Liver (tissue), 9 donors: ENCODE data around the gene ARHGAP21. TPM values are rescaled to one million over a fixed set of nuclear protein-coding genes. Genes with fewer than 3 reads are reported as not detected.

Experiments used
- DNase-seq: peaks from one replicate; pipeline ENCODE4 v3.0.0-alpha.2; 2017; ENCODE audit warnings: low spot score
- H3K27ac ChIP-seq, 2 donors: one replicate each; pipeline ENCODE4 v1.7.0; 2013; ENCODE audit warnings: inconsistent platforms in 2 of 2, low read length in 2 of 2, control low read depth in 1 of 2, low read depth in 1 of 2, mild to moderate bottlenecking in 1 of 2
- H3K27me3 ChIP-seq, 4 donors: one replicate each; pipeline versions ENCODE4 v1.6.1 to v1.7.0; 2013; ENCODE audit warnings: low read length in 3 of 4, inconsistent platforms in 1 of 4, mild to moderate bottlenecking in 1 of 4, moderate library complexity in 1 of 4; ENCODE audit not compliant: control insufficient read depth in 4 of 4, insufficient read depth in 4 of 4
- H3K36me3 ChIP-seq, 4 donors: one replicate each; pipeline versions ENCODE4 v1.6.1 to v1.7.0; 2013; ENCODE audit warnings: low read length in 3 of 4, mild to moderate bottlenecking in 3 of 4, low read depth in 1 of 4, moderate library complexity in 1 of 4; ENCODE audit not compliant: control insufficient read depth in 4 of 4, insufficient read depth in 3 of 4
- H3K4me1 ChIP-seq, 4 donors: one replicate each; pipeline versions ENCODE4 v1.6.1 to v1.7.0; 2013; ENCODE audit warnings: low read length in 3 of 4, mild to moderate bottlenecking in 3 of 4, moderate library complexity in 1 of 4; ENCODE audit not compliant: control insufficient read depth in 4 of 4, insufficient read depth in 4 of 4
- H3K4me3 ChIP-seq, 3 donors: one replicate each; pipeline versions ENCODE4 v1.6.1 to v1.7.0; 2013; ENCODE audit warnings: low read length in 3 of 3, control low read depth in 1 of 3, low read depth in 1 of 3, mild to moderate bottlenecking in 1 of 3
- H3K9ac ChIP-seq, 2 donors: one replicate each; pipeline ENCODE4 v1.7.0; 2013; ENCODE audit warnings: low read length in 2 of 2, mild to moderate bottlenecking in 2 of 2, moderate library complexity in 2 of 2, control low read depth in 1 of 2, low read depth in 1 of 2
- H3K9me3 ChIP-seq, 4 donors: one replicate each; pipeline versions ENCODE4 v1.6.1 to v1.7.0; 2013; ENCODE audit warnings: low read length in 3 of 4; ENCODE audit not compliant: control insufficient read depth in 4 of 4
- CTCF ChIP-seq: fragments of 150-350 bp; IDR thresholded peaks from 2 replicates; pipeline ENCODE4 v1.5.1; 2017; ENCODE audit warnings: improper control_type of control experiment, low read depth, low read length; ENCODE audit not compliant: missing input control
- EGR1 ChIP-seq, 2 donors: IDR thresholded peaks; 2 replicates each; pipeline ENCODE4 v1.6.1; 2016 to 2018; ENCODE audit warnings: antibody characterized with exemption in 2 of 2, low read depth in 2 of 2
- FOXA1 ChIP-seq: IDR thresholded peaks from 2 replicates; pipeline ENCODE4 v1.6.1; 2016; ENCODE audit warnings: antibody characterized with exemption
- FOXA2 ChIP-seq: IDR thresholded peaks from 2 replicates; pipeline ENCODE4 v1.6.1; 2016; ENCODE audit warnings: antibody characterized with exemption
- HNF4A ChIP-seq, 2 donors: conservative IDR thresholded peaks; 2 replicates each; pipeline ENCODE4 v1.6.1; 2016; ENCODE audit warnings: antibody characterized with exemption in 2 of 2, mild to moderate bottlenecking in 2 of 2
- MAX ChIP-seq: IDR thresholded peaks from 2 replicates; pipeline ENCODE4 v1.6.1; 2016; ENCODE audit warnings: antibody characterized with exemption
- NR2F2 ChIP-seq: IDR thresholded peaks from 2 replicates; pipeline ENCODE4 v1.6.1; 2016; ENCODE audit warnings: antibody characterized with exemption
- RAD21 ChIP-seq, 2 donors: IDR thresholded peaks; 2 replicates each; pipeline ENCODE4 v1.6.1; 2016; ENCODE audit warnings: antibody characterized with exemption in 2 of 2, mild to moderate bottlenecking in 2 of 2
- RXRA ChIP-seq, 2 donors: IDR thresholded peaks; 2 replicates each; pipeline ENCODE4 v1.6.1; 2017 to 2018; ENCODE audit warnings: antibody characterized with exemption in 2 of 2, mild to moderate bottlenecking in 1 of 2
- TAF1 ChIP-seq: conservative IDR thresholded peaks from 2 replicates; pipeline ENCODE4 v1.6.1; 2016; ENCODE audit warnings: antibody characterized with exemption, mild to moderate bottlenecking
- YY1 ChIP-seq: IDR thresholded peaks from 2 replicates; pipeline ENCODE4 v1.6.1; 2016; ENCODE audit warnings: antibody characterized with exemption, mild to moderate bottlenecking
- ZBTB33 ChIP-seq: IDR thresholded peaks from 2 replicates; pipeline ENCODE4 v1.6.1; 2016; ENCODE audit warnings: antibody characterized with exemption
- WGBS: extraction: QIAGEN DNeasy Blood & Tissue Kit; methylation state at CpG from one replicate; pipeline ENCODE4 v1.1.7; 2013; 5-methylcytosine and 5-hydroxymethylcytosine counted together
- polyA plus RNA-seq, 2 donors: library from polyadenylated mRNA; stranded (reverse) in 1 of 2; unstranded in 1 of 2; fragments of 200-250 nt in 1 of 2; fragments of >200 nt in 1 of 2; fragmentation: Nextera tagmentation in 1 of 2; extraction: Ambion mirVana in 1 of 2; gene quantifications; one replicate each; pipeline versions ENCODE4 v1.2.1 to v1.2.3, GENCODE V29; 2013 to 2015
- total RNA-seq, 2 donors: library from RNA; depleted of rRNA; stranded (reverse); fragments of >200 nt; gene quantifications; one replicate each; pipeline ENCODE4 v1.2.3, GENCODE V29; 2014
- donor health status: healthy.
- donor health status: healthy.
- donor health status: healthy.
- donor health status: healthy.
- donor health status: healthy.

The ARHGAP21 gene
- total and polyA plus RNA-seq, 4 donors, result 7.8 to 30.6 (median 15.7) TPM

- no peak for TF ChIP-seq ZBTB33
- peak; percentile 95 to 96 for TF ChIP-seq RAD21 (IDR thresholded peaks at IDR 0.05)
- no peak for TF ChIP-seq NR2F2
- no peak for TF ChIP-seq MAX
These were observed 80.6 kb downstream of the ARHGAP21 start (continued) for GRCh38 chr10:24642921-24643678.

- TF ChIP-seq RXRA (IDR thresholded peaks at IDR 0.05), result no peak
- no peak for TF ChIP-seq YY1
- H3K27me3 ChIP-seq, result no peaks in the 10 kb centered on the region
- 96% methylated on average over 1 of the region's 1 CpG for WGBS
These were observed 84.6 kb downstream of the ARHGAP21 start for GRCh38 chr10:24639124-24639523.

GRCh38 chr10:24625778-24626177 lies 97.9 kb downstream of the ARHGAP21 start:
- no peak for DNase-seq
- TF ChIP-seq TAF1 (no peak), FOXA1 (no peak), MAX (no peak), HNF4A (conservative IDR thresholded peaks at IDR 0.05) (no peak), FOXA2 (no peak), EGR1 (IDR thresholded peaks at IDR 0.05; ENCODE audit: low read depth in 2 of 2) (no peak), CTCF (no peak)
- no peak overlapping the region for H3K27ac ChIP-seq
- H3K27me3 ChIP-seq, result no peaks in the 10 kb centered on the region
- H3K4me1 ChIP-seq, result peaks cover 0 to 4% (median 0%) of the 10 kb centered on the region in 4 donors
- no peak overlapping the region for H3K9ac ChIP-seq
- peaks cover 0 to 2% (median 0%) of the 10 kb centered on the region in 4 donors for H3K36me3 ChIP-seq
- H3K9me3 ChIP-seq, result no peaks in the 10 kb centered on the region
- 95% methylated on average over 4 of the region's 4 CpGs for WGBS
- no peak overlapping the region for H3K4me3 ChIP-seq

More at GRCh38 chr10:24639124-24639523, 84.6 kb downstream of the ARHGAP21 start:
- Histone ChIP-seq H3K4me3 (no peak overlapping the region), H3K4me1 (peaks cover 0 to 14% (median 11%) of the 10 kb centered on the region in 4 donors), H3K9ac (no peak overlapping the region), H3K9me3 (no peaks in the 10 kb centered on the region), H3K27ac (no peak overlapping the region), H3K36me3 (no peaks in the 10 kb centered on the region)
- DNase-seq, result no peak
